HEK293T (cell line): ENCODE data around the gene SSX2IP.
"Not testable (repeated sequence)": the region's sequence is repeated elsewhere in the genome, so short reads cannot be mapped to it uniquely, and the experiment has no call there.

Experiments used
- ELF4 ChIP-seq: fragments of 450-650 bp; IDR thresholded peaks from 2 replicates; pipeline ENCODE4 v1.6.1; 2017; ENCODE audit warnings: antibody characterized with exemption
- FOXM1 ChIP-seq: fragments of 450-650 bp; IDR thresholded peaks from 2 replicates; pipeline ENCODE4 v1.6.1; 2017; ENCODE audit warnings: mild to moderate bottlenecking, borderline replicate concordance
- L3MBTL2 ChIP-seq: fragments of 450-650 bp; conservative IDR thresholded peaks from 2 replicates; pipeline ENCODE4 v1.6.1; 2016; ENCODE audit warnings: mild to moderate bottlenecking
- LEF1 ChIP-seq: fragments of 450-650 bp; IDR thresholded peaks from 2 replicates; pipeline ENCODE4 v1.6.1; 2017; ENCODE audit warnings: mild to moderate bottlenecking, borderline replicate concordance
- SP1 ChIP-seq: fragments of 450-650 bp; IDR thresholded peaks from 2 replicates; pipeline ENCODE4 v1.6.1; 2017

DNA sequence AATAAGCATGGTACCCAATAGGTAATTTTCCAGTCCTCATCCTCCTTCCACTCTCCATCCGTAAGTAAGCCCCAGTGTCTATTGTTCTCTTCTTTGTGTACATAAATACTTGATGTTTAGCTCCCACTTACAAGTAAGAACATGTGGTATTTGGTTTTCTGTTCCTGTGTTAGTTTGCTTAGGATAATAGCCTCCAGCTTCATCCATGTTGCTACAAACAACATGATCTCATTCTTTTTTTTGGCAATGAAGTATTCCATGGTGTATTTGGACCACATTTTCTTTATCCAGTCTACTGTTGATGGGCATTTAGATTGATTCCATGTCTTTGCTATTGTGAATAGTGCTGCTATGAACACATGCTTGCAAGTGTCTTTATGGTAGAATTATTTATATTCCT, 37.5 kb upstream of the SSX2IP start:
- not testable (repeated sequence) for TF ChIP-seq L3MBTL2, FOXM1, LEF1, SP1, ELF4
